HepG2 (cell line): ENCODE measurements around the gene MMS19. TPM values are rescaled to one million over a fixed set of nuclear protein-coding genes. Genes with fewer than 3 reads are reported as not detected.
A peak's percentile ranks its signal among the peaks of the same experiment; 100 is the strongest.

Experiments used
- CHD4 ChIP-seq: fragments of 200-600 bp; sonication (generic); IDR thresholded peaks from 2 replicates; pipeline ENCODE4 v1.7.0; 2017; ENCODE audit warnings: mild to moderate bottlenecking, low read length, borderline replicate concordance
- ELF1 ChIP-seq: sonication (generic); formaldehyde crosslinking; IDR thresholded peaks from 2 replicates; pipeline ENCODE4 v1.4.0; 2020; ENCODE audit warnings: missing genetic modification reagents
- EZH2 ChIP-seq: conservative IDR thresholded peaks from 2 replicates; pipeline ENCODE4 v1.6.1; 2012; ENCODE audit warnings: mild to moderate bottlenecking, low read depth, low read length, moderate library complexity
- KLF6 ChIP-seq: IDR thresholded peaks from 2 replicates; pipeline ENCODE4 v1.8.0; 2016; ENCODE audit warnings: missing biosample characterization, missing genetic modification reagents
- NFE2 ChIP-seq: sonication (generic); formaldehyde crosslinking; IDR thresholded peaks from 2 replicates; pipeline ENCODE4 v1.4.0; 2020; ENCODE audit warnings: missing genetic modification reagents
- NFIC ChIP-seq: IDR thresholded peaks from 2 replicates; pipeline ENCODE4 v1.6.1; 2012; ENCODE audit warnings: mild to moderate bottlenecking, low read length, inconsistent platforms
- SALL2 ChIP-seq: sonication (generic); formaldehyde crosslinking; IDR thresholded peaks from 2 replicates; pipeline ENCODE4 v1.8.1; 2023; ENCODE audit warnings: mild to moderate bottlenecking, missing genetic modification reagents, inconsistent platforms
- SIX1 ChIP-seq: sonication (generic); formaldehyde crosslinking; IDR thresholded peaks from 2 replicates; pipeline ENCODE4 v1.4.0; 2020; ENCODE audit warnings: missing genetic modification reagents, borderline replicate concordance
- TOPORS ChIP-seq: sonication (generic); formaldehyde crosslinking; IDR thresholded peaks from 2 replicates; pipeline ENCODE4 v1.8.0; 2023; ENCODE audit warnings: mild to moderate bottlenecking, missing genetic modification reagents
- ZBTB7A ChIP-seq: sonication (generic); formaldehyde crosslinking; IDR thresholded peaks from 2 replicates; pipeline ENCODE4 v1.8.0; 2022; ENCODE audit warnings: mild to moderate bottlenecking, missing genetic modification reagents
- ZFP41 ChIP-seq: sonication (generic); formaldehyde crosslinking; IDR thresholded peaks from 2 replicates; pipeline ENCODE4 v1.4.0; 2020; ENCODE audit warnings: mild to moderate bottlenecking, missing genetic modification reagents, borderline replicate concordance
- ZNF629 ChIP-seq: sonication (generic); formaldehyde crosslinking; conservative IDR thresholded peaks from 2 replicates; pipeline ENCODE4 v1.5.0; 2020; ENCODE audit warnings: missing genetic modification reagents
- ZNF660 ChIP-seq: sonication (generic); formaldehyde crosslinking; IDR thresholded peaks from 2 replicates; pipeline ENCODE4 v1.5.1; 2020; ENCODE audit warnings: mild to moderate bottlenecking, low read depth, missing genetic modification reagents, borderline replicate concordance
- ZZZ3 ChIP-seq: sonication (generic); formaldehyde crosslinking; IDR thresholded peaks from 2 replicates; pipeline ENCODE4 v1.4.0; 2020; ENCODE audit warnings: missing genetic modification reagents, mild to moderate bottlenecking, borderline replicate concordance
- polyA plus RNA-seq, 8 experiments: library from polyadenylated mRNA; depleted of rRNA in 3 of 8; stranded (reverse) in 7 of 8; unstranded in 1 of 8; fragments of >200 nt; fragmentation: Illumina TruSeq in 4 of 8; extraction: Trizol in 4 of 8; gene quantifications; 2 replicates each; pipeline versions ENCODE4 v1.2.1 to v1.2.3, GENCODE V29; 2011 to 2016; ENCODE audit warnings: low read depth in 4 of 8, missing spikeins in 1 of 8, mixed read lengths in 1 of 8; ENCODE audit not compliant: insufficient read depth in 1 of 8
- total RNA-seq, 5 experiments: library from RNA; depleted of rRNA; stranded (reverse); fragments of >200 nt; fragmentation: Illumina TruSeq; extraction: Trizol; gene quantifications; 2 replicates each; pipeline ENCODE4 v1.2.3, GENCODE V29; 2016; ENCODE audit warnings: low read depth in 1 of 5
- TF ChIP-seq, protein P1 (sequence below): sonication (generic); formaldehyde crosslinking; IDR thresholded peaks from 2 replicates; pipeline ENCODE4 v1.5.0; 2020; ENCODE audit warnings: missing genetic modification reagents
- TF ChIP-seq, protein P2 (sequence below): IDR thresholded peaks from 2 replicates; pipeline ENCODE4 v1.6.1; 2016; ENCODE audit warnings: missing compliant biosample characterization, missing genetic modification reagents, borderline replicate concordance
- TF ChIP-seq, protein P3 (sequence below): sonication (generic); formaldehyde crosslinking; IDR thresholded peaks from 2 replicates; pipeline ENCODE4 v1.8.0; 2022; ENCODE audit warnings: missing genetic modification reagents, mild to moderate bottlenecking, borderline replicate concordance
- TF ChIP-seq, protein P4 (sequence below): sonication (generic); formaldehyde crosslinking; conservative IDR thresholded peaks from 2 replicates; pipeline ENCODE4 v1.8.1; 2023; ENCODE audit warnings: missing genetic modification reagents
- TF ChIP-seq, protein P5 (sequence below): sonication (generic); formaldehyde crosslinking; IDR thresholded peaks from 2 replicates; pipeline ENCODE4 v1.8.0; 2022; ENCODE audit warnings: mild to moderate bottlenecking, missing genetic modification reagents
- TF ChIP-seq, protein P6 (sequence below): sonication (generic); formaldehyde crosslinking; IDR thresholded peaks from 2 replicates; pipeline ENCODE4 v1.5.0; 2020; ENCODE audit warnings: mild to moderate bottlenecking, missing genetic modification reagents

Gene MMS19
- total and polyA plus RNA-seq, 2 of the 13 experiments (the other 11 are each of a cell fraction or from before 2014, with no cell fraction given), result 76.4 to 107 TPM

DNA sequence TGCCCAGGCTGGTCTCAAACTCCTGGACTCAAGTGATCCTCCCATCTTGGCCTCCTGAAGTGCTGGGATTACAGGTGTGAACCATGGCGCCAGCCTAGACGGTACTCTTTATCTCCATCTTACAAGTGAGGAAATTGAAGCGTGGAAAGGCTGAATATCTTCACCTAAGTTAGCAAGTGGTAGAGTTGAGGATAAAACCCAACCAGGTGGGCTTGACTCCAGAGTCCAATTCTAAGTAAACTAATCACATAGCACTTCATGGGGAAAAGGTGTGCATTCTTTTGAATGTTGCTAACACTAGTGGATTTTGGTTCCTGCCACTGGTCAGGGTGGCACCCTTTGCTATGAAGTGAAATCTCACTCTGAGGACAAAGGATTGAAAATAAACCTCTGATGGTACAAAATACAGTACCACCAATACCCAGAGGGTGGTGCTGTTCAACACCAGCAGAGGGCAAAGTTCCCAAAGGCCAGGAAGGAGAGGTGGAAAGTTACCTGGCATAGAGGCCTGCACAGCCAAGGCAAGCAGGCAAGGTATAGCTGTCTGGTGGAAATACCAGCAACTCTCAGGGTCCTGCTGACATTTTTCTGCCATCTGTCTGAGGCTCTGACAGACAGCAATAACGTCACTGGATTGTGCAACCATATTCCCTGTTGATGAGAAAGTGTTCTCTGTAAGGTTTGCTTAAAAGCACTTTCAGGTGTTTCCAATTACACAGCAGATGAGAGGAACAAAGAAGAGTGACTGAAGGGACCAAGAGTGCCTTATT, 34.7 kb downstream of the MMS19 start (continued):
- TF ChIP-seq, protein P1, sequence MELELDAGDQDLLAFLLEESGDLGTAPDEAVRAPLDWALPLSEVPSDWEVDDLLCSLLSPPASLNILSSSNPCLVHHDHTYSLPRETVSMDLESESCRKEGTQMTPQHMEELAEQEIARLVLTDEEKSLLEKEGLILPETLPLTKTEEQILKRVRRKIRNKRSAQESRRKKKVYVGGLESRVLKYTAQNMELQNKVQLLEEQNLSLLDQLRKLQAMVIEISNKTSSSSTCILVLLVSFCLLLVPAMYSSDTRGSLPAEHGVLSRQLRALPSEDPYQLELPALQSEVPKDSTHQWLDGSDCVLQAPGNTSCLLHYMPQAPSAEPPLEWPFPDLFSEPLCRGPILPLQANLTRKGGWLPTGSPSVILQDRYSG (CRISPR knock-in tag), result no peak
- TF ChIP-seq CHD4 (no peak), ZNF629 (no peak), ZNF660 (CRISPR knock-in tag) (no peak), NFIC (0 out of 2 replicates have a peak, but pooled peaks have one; percentile 24), ELF1 (CRISPR knock-in tag) (peak; percentile 48; the same call in 1 of the 2 replicates), EZH2 (no peak), TOPORS (CRISPR knock-in tag) (no peak), SALL2 (CRISPR knock-in tag) (no peak; the same call in 1 of the 2 replicates), KLF6 (CRISPR knock-in tag) (no peak), SIX1 (CRISPR knock-in tag) (no peak), ZBTB7A (no peak), ZFP41 (CRISPR knock-in tag) (no peak), ZZZ3 (CRISPR knock-in tag) (no peak), NFE2 (CRISPR knock-in tag) (no peak)
- TF ChIP-seq, protein P2, sequence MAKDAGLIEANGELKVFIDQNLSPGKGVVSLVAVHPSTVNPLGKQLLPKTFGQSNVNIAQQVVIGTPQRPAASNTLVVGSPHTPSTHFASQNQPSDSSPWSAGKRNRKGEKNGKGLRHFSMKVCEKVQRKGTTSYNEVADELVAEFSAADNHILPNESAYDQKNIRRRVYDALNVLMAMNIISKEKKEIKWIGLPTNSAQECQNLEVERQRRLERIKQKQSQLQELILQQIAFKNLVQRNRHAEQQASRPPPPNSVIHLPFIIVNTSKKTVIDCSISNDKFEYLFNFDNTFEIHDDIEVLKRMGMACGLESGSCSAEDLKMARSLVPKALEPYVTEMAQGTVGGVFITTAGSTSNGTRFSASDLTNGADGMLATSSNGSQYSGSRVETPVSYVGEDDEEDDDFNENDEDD (CRISPR knock-in tag), result no peak
- TF ChIP-seq, protein P3, sequence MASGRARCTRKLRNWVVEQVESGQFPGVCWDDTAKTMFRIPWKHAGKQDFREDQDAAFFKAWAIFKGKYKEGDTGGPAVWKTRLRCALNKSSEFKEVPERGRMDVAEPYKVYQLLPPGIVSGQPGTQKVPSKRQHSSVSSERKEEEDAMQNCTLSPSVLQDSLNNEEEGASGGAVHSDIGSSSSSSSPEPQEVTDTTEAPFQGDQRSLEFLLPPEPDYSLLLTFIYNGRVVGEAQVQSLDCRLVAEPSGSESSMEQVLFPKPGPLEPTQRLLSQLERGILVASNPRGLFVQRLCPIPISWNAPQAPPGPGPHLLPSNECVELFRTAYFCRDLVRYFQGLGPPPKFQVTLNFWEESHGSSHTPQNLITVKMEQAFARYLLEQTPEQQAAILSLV (CRISPR knock-in tag), result no peak
- TF ChIP-seq, protein P4, sequence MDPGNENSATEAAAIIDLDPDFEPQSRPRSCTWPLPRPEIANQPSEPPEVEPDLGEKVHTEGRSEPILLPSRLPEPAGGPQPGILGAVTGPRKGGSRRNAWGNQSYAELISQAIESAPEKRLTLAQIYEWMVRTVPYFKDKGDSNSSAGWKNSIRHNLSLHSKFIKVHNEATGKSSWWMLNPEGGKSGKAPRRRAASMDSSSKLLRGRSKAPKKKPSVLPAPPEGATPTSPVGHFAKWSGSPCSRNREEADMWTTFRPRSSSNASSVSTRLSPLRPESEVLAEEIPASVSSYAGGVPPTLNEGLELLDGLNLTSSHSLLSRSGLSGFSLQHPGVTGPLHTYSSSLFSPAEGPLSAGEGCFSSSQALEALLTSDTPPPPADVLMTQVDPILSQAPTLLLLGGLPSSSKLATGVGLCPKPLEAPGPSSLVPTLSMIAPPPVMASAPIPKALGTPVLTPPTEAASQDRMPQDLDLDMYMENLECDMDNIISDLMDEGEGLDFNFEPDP, result no peak
- TF ChIP-seq, protein P5, sequence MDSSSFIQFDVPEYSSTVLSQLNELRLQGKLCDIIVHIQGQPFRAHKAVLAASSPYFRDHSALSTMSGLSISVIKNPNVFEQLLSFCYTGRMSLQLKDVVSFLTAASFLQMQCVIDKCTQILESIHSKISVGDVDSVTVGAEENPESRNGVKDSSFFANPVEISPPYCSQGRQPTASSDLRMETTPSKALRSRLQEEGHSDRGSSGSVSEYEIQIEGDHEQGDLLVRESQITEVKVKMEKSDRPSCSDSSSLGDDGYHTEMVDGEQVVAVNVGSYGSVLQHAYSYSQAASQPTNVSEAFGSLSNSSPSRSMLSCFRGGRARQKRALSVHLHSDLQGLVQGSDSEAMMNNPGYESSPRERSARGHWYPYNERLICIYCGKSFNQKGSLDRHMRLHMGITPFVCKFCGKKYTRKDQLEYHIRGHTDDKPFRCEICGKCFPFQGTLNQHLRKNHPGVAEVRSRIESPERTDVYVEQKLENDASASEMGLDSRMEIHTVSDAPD (CRISPR knock-in tag), result 0 out of 2 replicates have a peak, but pooled peaks have one; percentile 46
- TF ChIP-seq, protein P6, sequence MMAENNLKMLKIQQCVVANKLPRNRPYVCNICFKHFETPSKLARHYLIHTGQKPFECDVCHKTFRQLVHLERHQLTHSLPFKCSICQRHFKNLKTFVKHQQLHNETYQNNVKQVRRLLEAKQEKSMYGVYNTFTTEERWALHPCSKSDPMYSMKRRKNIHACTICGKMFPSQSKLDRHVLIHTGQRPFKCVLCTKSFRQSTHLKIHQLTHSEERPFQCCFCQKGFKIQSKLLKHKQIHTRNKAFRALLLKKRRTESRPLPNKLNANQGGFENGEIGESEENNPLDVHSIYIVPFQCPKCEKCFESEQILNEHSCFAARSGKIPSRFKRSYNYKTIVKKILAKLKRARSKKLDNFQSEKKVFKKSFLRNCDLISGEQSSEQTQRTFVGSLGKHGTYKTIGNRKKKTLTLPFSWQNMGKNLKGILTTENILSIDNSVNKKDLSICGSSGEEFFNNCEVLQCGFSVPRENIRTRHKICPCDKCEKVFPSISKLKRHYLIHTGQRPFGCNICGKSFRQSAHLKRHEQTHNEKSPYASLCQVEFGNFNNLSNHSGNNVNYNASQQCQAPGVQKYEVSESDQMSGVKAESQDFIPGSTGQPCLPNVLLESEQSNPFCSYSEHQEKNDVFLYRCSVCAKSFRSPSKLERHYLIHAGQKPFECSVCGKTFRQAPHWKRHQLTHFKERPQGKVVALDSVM, result no peak
